Measurements from ENCODE around the gene SAMD13. TPM values are rescaled to one million over a fixed set of nuclear protein-coding genes. Genes with fewer than 3 reads are reported as not detected.

SAMD13 gene
- polyA plus RNA-seq, 1 donor from 2014 or later, result 20.0 TPM

DNA sequence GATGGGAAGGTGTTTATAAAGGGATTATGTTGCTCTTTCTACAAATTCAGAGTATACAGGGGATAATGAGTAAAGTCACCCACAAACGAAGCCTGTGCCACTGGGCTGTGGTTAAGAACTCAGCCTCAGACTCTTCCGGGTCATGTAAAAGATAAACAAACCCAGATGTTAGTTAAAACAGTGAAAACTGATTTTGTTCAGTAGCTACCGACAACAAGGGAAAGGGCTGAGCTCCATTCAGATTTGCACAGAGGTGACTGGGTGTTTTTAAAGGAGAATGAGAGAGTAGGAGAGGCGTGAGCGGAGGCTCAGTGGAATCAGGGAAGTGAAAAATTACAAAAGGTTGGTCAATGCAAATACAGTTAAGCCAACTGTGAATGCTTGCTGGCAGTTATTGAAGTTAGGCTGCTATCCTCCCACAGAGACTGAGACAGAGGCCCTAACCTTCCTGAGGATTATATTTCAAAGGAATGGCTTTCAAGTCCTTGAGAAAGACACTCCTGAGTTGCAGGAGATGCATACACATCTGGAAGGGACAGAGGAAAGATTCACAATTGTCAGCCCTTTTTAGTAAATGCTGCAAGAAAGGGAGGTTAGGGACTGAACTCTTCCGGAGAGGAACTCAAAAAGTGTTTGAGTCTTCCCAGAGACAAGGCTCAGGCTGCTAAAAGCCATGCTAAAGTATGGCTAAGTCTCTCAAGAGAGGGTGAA is 29.9 kb upstream of the SAMD13 start (continued):
- TF ChIP-seq REST (IDR thresholded peaks at IDR 0.05; ENCODE audit: borderline replicate concordance) (no peak), POLR2AphosphoS5 (IDR thresholded peaks at IDR 0.05) (no peak)

DNA sequence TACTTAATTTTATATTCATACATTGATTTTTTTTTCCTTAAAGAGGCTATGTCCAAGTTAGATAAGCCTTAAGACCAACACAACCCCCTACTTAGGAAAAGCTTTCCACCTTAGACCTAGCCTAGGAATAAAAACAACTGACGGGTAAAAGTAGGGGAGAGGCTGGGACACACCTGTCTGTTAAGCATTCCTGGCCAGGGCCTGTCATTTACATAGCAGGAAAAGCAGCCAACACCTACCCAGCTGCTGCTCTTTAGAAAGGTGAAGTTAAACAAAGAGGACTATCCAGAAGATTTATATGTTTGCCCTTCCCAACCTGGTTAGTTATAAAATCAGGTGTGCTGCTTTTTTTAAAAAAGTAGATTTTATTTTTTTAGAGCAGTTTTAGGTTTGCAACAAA is 29.1 kb upstream of the SAMD13 start:
- no peaks in the 10 kb centered on the region for H4K20me1 ChIP-seq (ENCODE audit: insufficient read depth)
- no peaks in the 10 kb centered on the region for H3K79me2 ChIP-seq (replicated peaks; ENCODE audit: insufficient read depth, low read length)
- TF ChIP-seq EP300 (conservative IDR thresholded peaks at IDR 0.05; ENCODE audit: poor library complexity, severe bottlenecking), result no peak
- TF ChIP-seq EZH2 (IDR thresholded peaks at IDR 0.05; ENCODE audit: borderline replicate concordance, insufficient read depth, low read length, poor library complexity, severe bottlenecking), result no peak
- no peak for TF ChIP-seq REST (IDR thresholded peaks at IDR 0.05; ENCODE audit: borderline replicate concordance)
- TF ChIP-seq TAF1 (IDR thresholded peaks at IDR 0.05; ENCODE audit: low read depth), result no peak
- TF ChIP-seq POLR2AphosphoS5 (IDR thresholded peaks at IDR 0.05), result no peak
- TF ChIP-seq RAD21 (conservative IDR thresholded peaks at IDR 0.05), result no peak
- no peak for TF ChIP-seq SMC3 (conservative IDR thresholded peaks at IDR 0.05; ENCODE audit: poor library complexity)
- TF ChIP-seq MXI1 (conservative IDR thresholded peaks at IDR 0.05; ENCODE audit: poor library complexity, severe bottlenecking), result no peak
- TF ChIP-seq CTCF (IDR thresholded peaks at IDR 0.05; ENCODE audit: poor library complexity, severe bottlenecking), result no peak
- no peak overlapping the region for H3K4me3 ChIP-seq (ENCODE audit: low read length)
- H3K36me3 ChIP-seq (ENCODE audit: insufficient read depth, low read length), result no peaks in the 10 kb centered on the region
- no peak overlapping the region for H3K4me2 ChIP-seq (ENCODE audit: low read length)
- no peak overlapping the region for H2AFZ ChIP-seq (ENCODE audit: low read depth, low read length)
- no peaks in the 10 kb centered on the region for H3K9me3 ChIP-seq (ENCODE audit: low read length)
- no peak overlapping the region for H3K27ac ChIP-seq (ENCODE audit: low read length)
- H3K27me3 ChIP-seq (ENCODE audit: insufficient read depth, low read depth, low read length), result no peaks in the 10 kb centered on the region
- no peak overlapping the region for H3K9ac ChIP-seq (ENCODE audit: low read length)
- no peaks in the 10 kb centered on the region for H3F3A ChIP-seq (ENCODE audit: insufficient read depth, low read length, poor library complexity, severe bottlenecking)
- no peaks in the 10 kb centered on the region for H3K9me2 ChIP-seq (ENCODE audit: insufficient read depth, low read length)
